OCI-LY7 (cell line): ENCODE measurements around the gene BCAT1. TPM values are rescaled to one million over a fixed set of nuclear protein-coding genes. Genes with fewer than 3 reads are reported as not detected.

Experiments used
- BruUV-seq: library from RNA; stranded (reverse); fragments of 400-500 nt; replicated peaks from 2 replicates; lab custom pipeline; 2021; lab: Mats Ljungman, UMichigan
- CTCF ChIA-PET: fragments of 300-600 bp; sonication (Branson Sonifier 250); formaldehyde crosslinking; loops from one replicate; lab custom pipeline; 2022; ENCODE audit warnings: antibody characterized with exemption; ENCODE audit not compliant: unreplicated experiment; lab: Charles Lee
- POLR2A ChIA-PET: fragments of 300-600 bp; sonication (Branson Sonifier 250); formaldehyde crosslinking; loops from one replicate; lab custom pipeline; 2022; ENCODE audit warnings: antibody characterized with exemption; lab: Charles Lee
- DNase-seq: peaks from one replicate; pipeline ENCODE4 v3.0.0-alpha.2; 2015; ENCODE audit warnings: low spot score
- H2AFZ ChIP-seq: fragments of 200-600 bp; sonication (generic), shearing (Covaris generic); 2 replicates; pipeline ENCODE4 v1.6.1; 2014; ENCODE audit warnings: mild to moderate bottlenecking, antibody characterized with exemption, low read length, moderate library complexity
- H3K27ac ChIP-seq: fragments of 200-600 bp; sonication (generic); 2 replicates; pipeline ENCODE4 v1.5.1; 2014; ENCODE audit warnings: mixed run types, low read depth, mild to moderate bottlenecking, moderate library complexity, low read length, inconsistent platforms; ENCODE audit not compliant: poor library complexity, severe bottlenecking
- H3K36me3 ChIP-seq: fragments of 200-600 bp; sonication (generic); 2 replicates; pipeline ENCODE4 v1.6.1; 2014; ENCODE audit warnings: mild to moderate bottlenecking, antibody characterized with exemption, low read length, moderate library complexity, mixed read lengths; ENCODE audit not compliant: insufficient read depth
- H3K4me1 ChIP-seq: fragments of 200-600 bp; sonication (generic); 2 replicates; pipeline ENCODE4 v1.5.1; 2014; ENCODE audit warnings: mild to moderate bottlenecking, low read length; ENCODE audit not compliant: insufficient read depth, poor library complexity, severe bottlenecking
- H3K4me2 ChIP-seq: fragments of 200-600 bp; sonication (generic); 2 replicates; pipeline ENCODE4 v1.6.1; 2014; ENCODE audit warnings: mild to moderate bottlenecking, low read length
- H3K4me3 ChIP-seq: fragments of 200-600 bp; sonication (generic); 2 replicates; pipeline ENCODE4 v1.5.1; 2014; ENCODE audit warnings: mild to moderate bottlenecking, low read depth, low read length; ENCODE audit not compliant: poor library complexity, severe bottlenecking
- H3K79me2 ChIP-seq: fragments of 200-600 bp; sonication (generic); 2 replicates; pipeline ENCODE4 v1.6.1; 2016; ENCODE audit warnings: low read depth, mild to moderate bottlenecking, low read length, moderate library complexity, mixed read lengths; ENCODE audit not compliant: insufficient read depth
- H3K9me2 ChIP-seq: fragments of 200-600 bp; sonication (generic); 2 replicates; pipeline ENCODE4 v1.6.1; 2016; ENCODE audit warnings: mild to moderate bottlenecking, low read length, mixed read lengths; ENCODE audit not compliant: insufficient read depth
- H3K9me3 ChIP-seq: fragments of 200-600 bp; sonication (generic); 2 replicates; pipeline ENCODE4 v1.6.1; 2014; ENCODE audit warnings: mild to moderate bottlenecking, mixed run types, low read length, mixed read lengths
- H4K20me1 ChIP-seq: fragments of 200-600 bp; sonication (generic); 2 replicates; pipeline ENCODE4 v1.6.1; 2014; ENCODE audit warnings: mild to moderate bottlenecking, antibody characterized with exemption, low read length, moderate library complexity, mixed read lengths; ENCODE audit not compliant: insufficient read depth
- EZH2phosphoT487 ChIP-seq: fragments of 200-600 bp; sonication (generic); IDR thresholded peaks from 2 replicates; pipeline ENCODE4 v1.6.1; 2018; ENCODE audit warnings: low read depth, borderline replicate concordance, mild to moderate bottlenecking, mixed run types, antibody characterized with exemption, low read length, moderate library complexity, mixed read lengths
- intact Hi-C: fragments of 100-400 bp; cut with micrococcal nuclease; formaldehyde crosslinking; loops from one replicate; pipeline ENCODE4 v1.10.0; 2022; ENCODE audit not compliant: unreplicated experiment
- total RNA-seq, 2 experiments: library from RNA; depleted of rRNA in 1 of 2; stranded (reverse); fragments of >200 nt in 1 of 2; shearing (Covaris generic) in 1 of 2; gene quantifications; 2 replicates each; pipeline ENCODE4 v1.2.3, GENCODE V29; 2014 to 2022
- TF ChIP-seq, protein P1 (sequence below): fragments of 200-600 bp; sonication (generic); conservative IDR thresholded peaks from 2 replicates; pipeline ENCODE4 v1.5.1; 2014; ENCODE audit warnings: mild to moderate bottlenecking, antibody characterized with exemption, low read length, moderate library complexity, mixed read lengths

BCAT1 gene
- total RNA-seq, 2 experiments from 2014 or later, result 121 to 207 TPM

GRCh38 chr12:24955853-24956252, 7.0 kb upstream of the BCAT1 start:
- no peaks in the 10 kb centered on the region for H3K36me3 ChIP-seq
- H3K4me2 ChIP-seq, result no peak overlapping the region
- no peaks in the 10 kb centered on the region for H3K9me2 ChIP-seq
- H2AFZ ChIP-seq, result no peak overlapping the region
- no TSS peak for BruUV-seq
- no peaks in the 10 kb centered on the region for H3K9me3 ChIP-seq
- CTCF ChIA-PET, result no interaction called here
- H3K4me3 ChIP-seq, result no peak overlapping the region
- no peaks in the 10 kb centered on the region for H4K20me1 ChIP-seq
- intact Hi-C loops, result no loop called here
- peaks cover 20% of the 10 kb centered on the region for H3K4me1 ChIP-seq
- DNase-seq, result no peak
- H3K27ac ChIP-seq, result no peak overlapping the region
- POLR2A ChIA-PET, result interaction anchor here (0.6 to 1.2 kb wide), 4 partner anchors 9 to 157 kb away, joined by 3 to 6 read pairs (median 4); no protein-coding TSS in a partner anchor
- H3K79me2 ChIP-seq, result no peaks in the 10 kb centered on the region
- TF ChIP-seq EZH2phosphoT487, result no peak
- TF ChIP-seq, protein P1, sequence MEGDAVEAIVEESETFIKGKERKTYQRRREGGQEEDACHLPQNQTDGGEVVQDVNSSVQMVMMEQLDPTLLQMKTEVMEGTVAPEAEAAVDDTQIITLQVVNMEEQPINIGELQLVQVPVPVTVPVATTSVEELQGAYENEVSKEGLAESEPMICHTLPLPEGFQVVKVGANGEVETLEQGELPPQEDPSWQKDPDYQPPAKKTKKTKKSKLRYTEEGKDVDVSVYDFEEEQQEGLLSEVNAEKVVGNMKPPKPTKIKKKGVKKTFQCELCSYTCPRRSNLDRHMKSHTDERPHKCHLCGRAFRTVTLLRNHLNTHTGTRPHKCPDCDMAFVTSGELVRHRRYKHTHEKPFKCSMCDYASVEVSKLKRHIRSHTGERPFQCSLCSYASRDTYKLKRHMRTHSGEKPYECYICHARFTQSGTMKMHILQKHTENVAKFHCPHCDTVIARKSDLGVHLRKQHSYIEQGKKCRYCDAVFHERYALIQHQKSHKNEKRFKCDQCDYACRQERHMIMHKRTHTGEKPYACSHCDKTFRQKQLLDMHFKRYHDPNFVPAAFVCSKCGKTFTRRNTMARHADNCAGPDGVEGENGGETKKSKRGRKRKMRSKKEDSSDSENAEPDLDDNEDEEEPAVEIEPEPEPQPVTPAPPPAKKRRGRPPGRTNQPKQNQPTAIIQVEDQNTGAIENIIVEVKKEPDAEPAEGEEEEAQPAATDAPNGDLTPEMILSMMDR, result no peak

GRCh38 chr12:24955389-24955788, 6.5 kb upstream of the BCAT1 start:
- DNase-seq, result no peak
- no peak overlapping the region for H3K27ac ChIP-seq
- POLR2A ChIA-PET, result interaction anchor here (0.7 to 1.2 kb wide), 3 partner anchors 8 to 434 kb away, joined by 3 to 5 read pairs (median 3); no protein-coding TSS in a partner anchor

GRCh38 chr12:24954261-24954660, 5.4 kb upstream of the BCAT1 start:
- no peaks in the 10 kb centered on the region for H3K9me2 ChIP-seq
- CTCF ChIA-PET, result no interaction called here
- no peak for DNase-seq
- peaks cover 5% of the 10 kb centered on the region; the same call in 1 of the 2 replicates for H3K79me2 ChIP-seq
- intact Hi-C loops, result no loop called here
- H3K27ac ChIP-seq, result no peak overlapping the region
- H3K36me3 ChIP-seq, result no peaks in the 10 kb centered on the region
- no peak overlapping the region for H3K4me3 ChIP-seq
- H4K20me1 ChIP-seq, result no peaks in the 10 kb centered on the region
- no peak overlapping the region for H3K4me2 ChIP-seq
- no peak for TF ChIP-seq EZH2phosphoT487
- TF ChIP-seq, protein P1, result no peak
- POLR2A ChIA-PET, result interaction anchor here (0.9 kb wide), 1 partner anchor 183 kb away, joined by 3 read pairs; no protein-coding TSS in a partner anchor
- H2AFZ ChIP-seq, result no peak overlapping the region
- H3K4me1 ChIP-seq, result peaks cover 36% of the 10 kb centered on the region
- no TSS peak for BruUV-seq
- H3K9me3 ChIP-seq, result no peaks in the 10 kb centered on the region

More at GRCh38 chr12:24955389-24955788, 6.5 kb upstream of the BCAT1 start:
- H3K4me1 ChIP-seq, result peaks cover 25% of the 10 kb centered on the region
- H3K9me3 ChIP-seq, result no peaks in the 10 kb centered on the region
- no peaks in the 10 kb centered on the region for H4K20me1 ChIP-seq
- H2AFZ ChIP-seq, result no peak overlapping the region
- H3K4me2 ChIP-seq, result no peak overlapping the region
- intact Hi-C loops, result no loop called here
- H3K36me3 ChIP-seq, result no peaks in the 10 kb centered on the region
- BruUV-seq, result no TSS peak
- no peaks in the 10 kb centered on the region for H3K79me2 ChIP-seq
- H3K4me3 ChIP-seq, result no peak overlapping the region
- CTCF ChIA-PET, result no interaction called here
- H3K9me2 ChIP-seq, result no peaks in the 10 kb centered on the region
- TF ChIP-seq EZH2phosphoT487, result no peak
- TF ChIP-seq, protein P1, result no peak
